ENCODE data around the gene CHCHD6.
A peak's percentile ranks its signal among the peaks of the same experiment; 100 is the strongest.

CHCHD6 gene

DNA sequence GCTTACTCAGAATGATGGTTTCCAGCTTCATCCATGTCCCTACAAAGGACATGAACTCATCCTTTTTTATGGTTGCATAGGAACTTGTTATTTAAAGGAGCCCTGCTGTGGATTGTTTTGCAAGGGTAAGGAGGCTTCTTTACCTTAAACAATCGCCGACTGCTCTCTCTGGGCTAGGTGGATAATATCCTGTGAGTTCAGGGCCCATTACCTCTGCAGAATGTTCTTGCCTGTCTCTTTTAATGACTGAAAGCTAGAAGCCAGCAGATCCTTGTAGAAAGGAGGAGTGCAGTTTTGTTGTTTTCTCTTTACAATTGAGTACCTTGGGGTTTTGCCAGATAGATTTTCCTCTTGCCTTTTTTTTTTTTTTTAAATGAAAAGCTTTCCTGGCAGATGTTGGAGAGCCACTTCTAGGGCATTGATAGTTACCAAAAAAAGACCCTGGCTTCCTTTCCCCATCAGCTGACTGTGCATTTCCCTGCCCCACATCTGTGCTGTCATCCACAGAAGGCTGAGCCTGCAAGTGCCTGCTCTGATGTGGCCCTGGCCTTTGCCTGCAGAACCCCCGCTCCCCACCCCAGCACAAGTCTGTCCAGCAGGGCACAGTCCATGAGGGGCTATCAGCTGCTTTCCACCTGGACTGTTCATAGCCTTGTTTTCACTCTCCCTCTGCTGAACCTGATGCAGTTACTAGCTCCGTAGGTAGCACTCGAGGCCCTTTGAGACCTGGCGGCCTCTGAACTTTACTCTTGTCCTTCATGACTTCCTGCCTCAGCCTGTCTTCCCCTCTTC lies 113.1 kb downstream of the CHCHD6 start:
- no peak for DNase-seq (ENCODE audit: low read depth in 1 of 2, low spot score in 1 of 2)
- in situ Hi-C loops (cut with HindIII; ENCODE audit: low pct_unique_long_range_greater_than_20kb, low sequenced_read_pairs): no loop called here
- no peak for TF ChIP-seq JUND (IDR thresholded peaks at IDR 0.05; ENCODE audit: low read depth)

GRCh38 chr3:126817781-126818180 lies 113.7 kb downstream of the CHCHD6 start:
- in situ Hi-C loops (cut with HindIII; ENCODE audit: low pct_unique_long_range_greater_than_20kb, low sequenced_read_pairs): no loop called here
- no peak for DNase-seq (ENCODE audit: low read depth in 1 of 2, low spot score in 1 of 2)
- TF ChIP-seq JUND (IDR thresholded peaks at IDR 0.05; ENCODE audit: low read depth): no peak

GRCh38 chr3:126818400-126819095 lies 114.5 kb downstream of the CHCHD6 start:
- in situ Hi-C loops (cut with HindIII; ENCODE audit: low pct_unique_long_range_greater_than_20kb, low sequenced_read_pairs): no loop called here
- DNase-seq (ENCODE audit: low read depth in 1 of 2, low spot score in 1 of 2): no peak
- no peak for TF ChIP-seq JUND (IDR thresholded peaks at IDR 0.05; ENCODE audit: low read depth)

DNA sequence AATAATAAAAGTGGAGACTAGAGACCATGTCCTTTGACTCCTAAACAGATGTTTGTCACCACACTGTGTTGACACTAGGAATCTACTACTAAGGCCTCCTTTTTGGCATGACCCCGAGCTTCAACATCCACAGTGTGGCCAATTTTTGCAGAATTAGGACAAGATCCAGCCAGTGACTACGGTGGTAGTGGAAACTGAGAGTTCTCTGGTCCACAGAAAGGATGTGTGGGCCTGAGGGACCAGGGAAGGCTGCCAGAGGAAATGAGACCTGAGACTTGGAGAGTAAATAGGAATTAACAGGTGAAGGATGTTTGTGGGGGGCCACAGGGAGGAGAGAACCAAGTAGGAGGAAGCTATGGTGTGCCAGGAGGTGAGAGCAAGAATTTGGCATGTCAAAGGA lies 122.7 kb downstream of the CHCHD6 start:
- TF ChIP-seq JUND (IDR thresholded peaks at IDR 0.05; ENCODE audit: low read depth): no peak
- in situ Hi-C loops (cut with HindIII; ENCODE audit: low pct_unique_long_range_greater_than_20kb, low sequenced_read_pairs): no loop called here
- DNase-seq (ENCODE audit: low read depth in 1 of 2, low spot score in 1 of 2): no peak

DNA sequence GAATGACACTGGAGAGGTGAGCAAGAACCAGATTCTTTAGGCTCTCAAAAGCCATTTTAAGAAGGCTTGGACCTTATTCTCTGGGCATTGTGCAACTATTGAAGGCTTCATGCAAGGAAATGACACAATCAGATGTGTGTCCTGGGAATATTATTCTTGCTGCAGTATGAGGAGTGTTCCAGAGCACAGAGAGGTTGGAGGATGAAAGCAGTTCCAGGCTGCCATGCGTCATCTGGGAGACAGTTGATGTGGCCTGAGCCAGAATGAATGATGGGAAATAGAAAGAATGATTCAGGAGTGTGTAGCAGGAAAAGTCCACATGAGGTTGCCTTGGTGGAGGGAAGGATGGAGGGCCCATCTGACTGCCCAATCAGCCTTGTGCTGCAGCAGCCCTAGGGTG lies 123.1 kb downstream of the CHCHD6 start:
- in situ Hi-C loops (cut with HindIII; ENCODE audit: low pct_unique_long_range_greater_than_20kb, low sequenced_read_pairs): no loop called here
- DNase-seq (ENCODE audit: low read depth in 1 of 2, low spot score in 1 of 2): no peak
- TF ChIP-seq JUND (IDR thresholded peaks at IDR 0.05; ENCODE audit: low read depth): no peak

DNA sequence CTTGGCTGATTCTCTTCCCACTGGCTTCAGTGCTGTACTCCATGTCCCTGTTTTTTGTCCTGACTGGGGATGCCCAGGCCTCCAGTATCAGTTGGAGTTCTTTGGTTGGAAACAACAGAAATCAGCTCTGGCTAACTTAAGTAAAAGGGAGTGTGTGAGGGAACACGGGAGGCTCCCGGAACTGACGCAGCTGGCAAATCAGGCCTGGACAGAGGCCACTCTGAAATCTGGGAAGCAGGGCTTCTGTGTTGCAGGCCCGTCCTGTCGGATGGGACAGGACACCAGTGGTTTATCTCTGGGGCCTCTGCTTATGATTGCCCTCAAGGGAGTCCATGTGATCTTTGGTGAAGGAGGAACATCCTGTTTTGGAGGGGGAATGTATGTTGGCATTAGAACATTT lies 124.3 kb downstream of the CHCHD6 start:
- no peak for DNase-seq (ENCODE audit: low read depth in 1 of 2, low spot score in 1 of 2)
- no peak for TF ChIP-seq JUND (IDR thresholded peaks at IDR 0.05; ENCODE audit: low read depth)
- in situ Hi-C loops (cut with HindIII; ENCODE audit: low pct_unique_long_range_greater_than_20kb, low sequenced_read_pairs): no loop called here

GRCh38 chr3:126832933-126833332 lies 128.9 kb downstream of the CHCHD6 start:
- no peak for DNase-seq (ENCODE audit: low read depth in 1 of 2, low spot score in 1 of 2)
- in situ Hi-C loops (cut with HindIII; ENCODE audit: low pct_unique_long_range_greater_than_20kb, low sequenced_read_pairs): no loop called here
- no peak for TF ChIP-seq JUND (IDR thresholded peaks at IDR 0.05; ENCODE audit: low read depth)

- in situ Hi-C loops (cut with HindIII; ENCODE audit: low pct_unique_long_range_greater_than_20kb, low sequenced_read_pairs): no loop called here
- no peak for TF ChIP-seq JUND (IDR thresholded peaks at IDR 0.05; ENCODE audit: low read depth)
- DNase-seq (ENCODE audit: low read depth in 1 of 2, low spot score in 1 of 2): no peak
Measured at GRCh38 chr3:126834596-126835471, 130.8 kb downstream of the CHCHD6 start.

DNA sequence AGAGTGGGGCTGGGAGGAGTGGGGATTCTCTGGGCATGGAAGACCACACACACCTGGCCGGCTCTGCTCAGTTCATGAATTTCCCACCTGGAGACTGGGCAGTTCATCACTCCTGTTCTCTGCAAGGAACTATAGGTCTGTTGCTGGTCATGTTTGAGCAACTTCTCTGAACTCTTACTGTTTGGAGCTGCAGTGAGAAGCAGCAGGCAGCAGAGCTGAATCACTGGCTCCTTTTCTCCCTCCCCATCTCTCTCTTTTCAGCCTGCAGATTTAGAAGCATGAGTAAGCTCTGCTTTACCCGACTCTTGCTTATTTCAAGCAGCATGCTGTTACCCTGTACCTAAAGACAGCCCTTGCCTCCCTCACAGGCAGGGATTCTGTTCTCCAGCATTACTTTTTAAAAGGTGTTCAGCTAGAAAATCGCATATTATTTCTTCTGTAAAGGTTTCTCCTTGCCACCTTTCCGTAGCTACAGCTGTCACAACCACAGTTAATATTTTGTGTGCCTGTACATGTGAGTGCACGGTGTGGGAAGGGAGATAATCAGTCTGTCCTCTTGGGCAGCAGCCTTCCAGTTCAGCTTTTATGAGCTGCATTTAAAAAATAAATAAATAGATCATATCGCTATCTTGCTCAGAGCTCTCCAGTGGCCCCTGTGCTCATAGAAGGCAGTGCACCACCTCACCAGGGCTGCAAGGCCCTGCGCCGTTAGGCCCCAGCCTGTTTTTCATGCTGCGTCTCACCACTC lies 131.6 kb downstream of the CHCHD6 start:
- DNase-seq (ENCODE audit: low read depth in 1 of 2, low spot score in 1 of 2): peak in 1 of 2 experiments; percentile 25
- TF ChIP-seq JUND (IDR thresholded peaks at IDR 0.05; ENCODE audit: low read depth): no peak
- in situ Hi-C loops (cut with HindIII; ENCODE audit: low pct_unique_long_range_greater_than_20kb, low sequenced_read_pairs): no loop called here

GRCh38 chr3:126836220-126836860 lies 132.3 kb downstream of the CHCHD6 start:
- in situ Hi-C loops (cut with HindIII; ENCODE audit: low pct_unique_long_range_greater_than_20kb, low sequenced_read_pairs): no loop called here
- TF ChIP-seq JUND (IDR thresholded peaks at IDR 0.05; ENCODE audit: low read depth): no peak
- no peak for DNase-seq (ENCODE audit: low read depth in 1 of 2, low spot score in 1 of 2)

- DNase-seq (ENCODE audit: low read depth in 1 of 2, low spot score in 1 of 2): no peak
- in situ Hi-C loops (cut with HindIII; ENCODE audit: low pct_unique_long_range_greater_than_20kb, low sequenced_read_pairs): no loop called here
- TF ChIP-seq JUND (IDR thresholded peaks at IDR 0.05; ENCODE audit: low read depth): no peak
Measured at GRCh38 chr3:126837773-126838172, 133.7 kb downstream of the CHCHD6 start.
